Loucy (cell line): ENCODE results near the gene ATAD5.

Source experiments
- EZH2phosphoT487 ChIP-seq: fragments of 200-600 bp; IDR thresholded peaks from 2 replicates; pipeline ENCODE4 v1.6.1; 2018; ENCODE audit warnings: antibody characterized with exemption, mild to moderate bottlenecking, moderate library complexity, borderline replicate concordance
- TF ChIP-seq, protein P1 (sequence below): fragments of 200-600 bp; sonication (generic); conservative IDR thresholded peaks from 2 replicates; pipeline ENCODE4 v1.5.1; 2014; ENCODE audit warnings: mild to moderate bottlenecking, antibody characterized with exemption, low read length

DNA sequence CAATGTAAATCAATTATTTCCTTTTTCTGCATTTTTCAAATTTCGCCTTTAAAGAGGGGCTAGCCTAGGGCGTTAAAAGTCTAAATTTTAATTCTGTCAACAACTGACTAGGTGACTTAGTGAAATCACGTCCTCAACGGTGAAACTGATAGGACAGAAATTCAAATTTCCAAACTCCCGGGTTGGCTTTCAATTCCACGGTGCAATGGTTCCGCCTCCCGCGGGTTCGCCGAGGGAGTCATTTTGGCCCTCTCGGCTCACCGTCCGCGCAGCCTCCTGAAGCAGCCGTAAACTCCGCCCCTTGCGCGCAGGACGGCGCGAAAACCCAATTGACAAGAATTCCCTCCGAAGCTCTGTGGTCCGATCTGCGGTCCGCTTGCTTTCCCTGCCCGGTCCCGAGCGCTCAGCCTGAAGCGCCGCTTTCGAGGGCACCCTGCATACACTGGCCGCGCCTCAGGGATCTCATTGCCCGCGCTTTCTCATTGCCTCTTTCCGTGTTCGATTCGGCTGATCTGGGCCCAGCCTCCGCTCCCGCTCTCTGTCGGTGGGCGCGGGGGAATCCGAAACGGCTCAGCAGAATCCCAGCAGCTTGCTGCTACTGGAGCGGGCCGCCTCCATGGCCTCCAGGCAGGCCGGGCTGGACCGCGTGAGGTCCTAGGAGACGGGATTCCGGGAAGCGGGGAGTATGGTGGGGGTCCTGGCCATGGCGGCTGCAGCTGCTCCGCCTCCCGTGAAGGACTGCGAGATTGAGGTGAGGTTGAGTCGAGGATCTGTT lies at the start of gene ATAD5:
- TF ChIP-seq, protein P1, sequence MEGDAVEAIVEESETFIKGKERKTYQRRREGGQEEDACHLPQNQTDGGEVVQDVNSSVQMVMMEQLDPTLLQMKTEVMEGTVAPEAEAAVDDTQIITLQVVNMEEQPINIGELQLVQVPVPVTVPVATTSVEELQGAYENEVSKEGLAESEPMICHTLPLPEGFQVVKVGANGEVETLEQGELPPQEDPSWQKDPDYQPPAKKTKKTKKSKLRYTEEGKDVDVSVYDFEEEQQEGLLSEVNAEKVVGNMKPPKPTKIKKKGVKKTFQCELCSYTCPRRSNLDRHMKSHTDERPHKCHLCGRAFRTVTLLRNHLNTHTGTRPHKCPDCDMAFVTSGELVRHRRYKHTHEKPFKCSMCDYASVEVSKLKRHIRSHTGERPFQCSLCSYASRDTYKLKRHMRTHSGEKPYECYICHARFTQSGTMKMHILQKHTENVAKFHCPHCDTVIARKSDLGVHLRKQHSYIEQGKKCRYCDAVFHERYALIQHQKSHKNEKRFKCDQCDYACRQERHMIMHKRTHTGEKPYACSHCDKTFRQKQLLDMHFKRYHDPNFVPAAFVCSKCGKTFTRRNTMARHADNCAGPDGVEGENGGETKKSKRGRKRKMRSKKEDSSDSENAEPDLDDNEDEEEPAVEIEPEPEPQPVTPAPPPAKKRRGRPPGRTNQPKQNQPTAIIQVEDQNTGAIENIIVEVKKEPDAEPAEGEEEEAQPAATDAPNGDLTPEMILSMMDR = no peak
- TF ChIP-seq EZH2phosphoT487 = no peak
